GM10266 (cell line): Measurements from ENCODE around the gene KCNMB1.

ENCODE experiments used
- DNase-seq: peaks from one replicate; pipeline ENCODE4 v3.0.0; 2012; ENCODE audit errors: extremely low spot score
- CTCF ChIP-seq: IDR thresholded peaks from 2 replicates; pipeline ENCODE4 v1.5.1; 2012; ENCODE audit warnings: mild to moderate bottlenecking, low read depth; ENCODE audit not compliant: control insufficient read depth, insufficient read depth; ENCODE audit errors: missing control alignments

Gene KCNMB1

DNA sequence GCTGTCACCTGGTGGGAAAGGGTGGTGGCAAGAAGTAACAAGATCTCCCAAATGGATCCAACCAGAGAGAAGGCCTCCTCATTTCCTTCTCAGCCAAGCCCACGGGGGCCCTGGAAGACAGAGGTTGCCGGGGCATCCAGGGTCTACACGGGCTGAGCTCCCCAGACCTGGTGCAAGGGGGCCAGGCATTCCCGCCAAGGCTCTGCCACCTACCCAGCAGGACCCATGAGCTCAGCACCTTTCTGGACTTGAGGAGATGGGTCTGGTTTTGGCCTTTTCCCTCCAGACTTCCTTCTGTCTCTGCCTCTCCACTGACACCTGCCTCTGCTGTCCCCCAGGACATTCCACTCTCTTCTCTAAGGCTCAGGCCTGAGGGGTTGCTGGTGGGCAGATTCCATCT, 42.4 kb upstream of the KCNMB1 start:
- no peak for TF ChIP-seq CTCF
- no peak for DNase-seq

DNA sequence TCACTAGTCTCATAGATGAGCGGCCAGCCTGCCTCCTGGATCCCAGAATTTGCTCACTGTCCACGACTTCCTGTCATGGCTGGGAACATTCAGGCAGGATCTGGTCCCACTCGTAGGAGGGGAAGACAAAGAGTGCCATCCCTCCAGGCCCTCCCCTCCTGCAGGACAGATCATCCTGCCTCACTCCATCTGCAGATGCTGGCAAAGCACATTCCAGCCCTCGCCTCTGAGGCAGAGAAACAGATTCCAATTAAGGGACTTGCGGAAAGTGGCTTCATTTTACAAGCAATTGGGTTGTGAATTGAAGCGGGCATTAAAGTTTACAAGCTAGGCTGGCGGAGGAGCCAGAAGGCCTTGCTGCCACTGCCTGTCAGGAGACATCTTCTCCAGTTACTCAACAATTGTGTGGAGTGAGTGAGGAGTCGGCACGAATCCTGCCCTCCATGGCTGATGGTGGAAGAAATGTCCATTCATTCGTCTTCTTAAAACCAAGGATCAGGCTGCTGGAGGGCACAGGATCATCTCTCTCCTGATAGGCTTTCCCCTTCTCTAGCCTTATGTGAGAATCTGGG, 41.8 kb upstream of the KCNMB1 start:
- TF ChIP-seq CTCF, result no peak
- no peak for DNase-seq

GRCh38 chr5:170430256-170430655, 41.1 kb upstream of the KCNMB1 start:
- DNase-seq, result no peak
- no peak for TF ChIP-seq CTCF

- no peak for DNase-seq
- TF ChIP-seq CTCF, result no peak
Measured at GRCh38 chr5:170429014-170429413, 39.8 kb upstream of the KCNMB1 start.

- DNase-seq, result no peak
- no peak for TF ChIP-seq CTCF
Measured at GRCh38 chr5:170427672-170428236, 38.6 kb upstream of the KCNMB1 start.

DNA sequence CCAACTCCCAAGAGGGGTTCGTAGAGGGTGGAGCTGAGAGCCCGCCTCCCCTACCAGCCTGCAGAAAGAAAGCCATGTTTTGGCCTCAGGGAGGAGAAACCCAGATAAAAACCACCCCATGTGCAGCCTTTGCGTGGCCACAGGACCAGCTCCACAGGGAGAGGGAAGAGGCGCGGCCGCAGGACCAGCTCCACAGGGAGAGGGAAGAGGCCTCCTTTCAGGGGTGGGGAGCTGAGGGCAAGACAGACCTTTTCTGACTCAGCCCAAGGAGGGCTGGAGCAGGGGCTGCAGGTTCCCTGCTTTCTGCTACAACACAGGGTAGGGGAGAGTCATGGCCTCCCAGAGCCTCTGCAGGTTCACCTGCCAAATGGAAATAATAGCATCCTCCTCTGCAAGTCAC, 37.6 kb upstream of the KCNMB1 start:
- no peak for TF ChIP-seq CTCF
- no peak for DNase-seq

DNA sequence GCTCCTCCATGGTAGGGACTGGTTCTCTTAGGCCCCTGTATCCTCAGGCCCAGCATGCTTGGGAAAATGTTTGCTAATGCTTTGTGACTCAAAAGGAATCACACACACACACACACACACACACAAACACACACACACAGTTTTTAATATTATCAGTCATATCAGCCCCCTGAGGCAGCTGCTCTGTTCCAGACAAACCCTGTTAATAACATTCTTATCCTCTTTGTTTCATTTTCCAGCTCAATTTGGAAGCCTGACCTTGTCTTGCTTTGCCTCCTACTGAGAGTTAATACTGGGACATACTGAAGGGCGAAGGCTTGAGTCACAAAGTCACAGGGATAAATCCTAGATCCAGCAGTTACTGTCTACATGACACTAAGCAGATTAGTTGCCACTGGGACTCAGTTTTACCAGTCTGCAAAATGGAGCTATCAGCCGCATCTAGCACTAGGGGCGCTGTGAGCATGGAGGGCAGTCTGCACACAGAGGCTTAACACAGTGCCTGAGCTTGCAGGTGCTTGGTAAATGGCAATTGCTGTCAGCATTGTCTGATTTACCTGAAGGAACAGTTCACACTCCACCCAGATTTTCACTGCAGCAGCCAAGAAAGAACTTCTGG, 37.1 kb upstream of the KCNMB1 start:
- peak; percentile 31 for TF ChIP-seq CTCF
- peak; percentile 15 for DNase-seq
